K562 (cell line): Measurements from ENCODE around the gene MAML1. TPM values are rescaled to one million over a fixed set of nuclear protein-coding genes. Genes with fewer than 3 reads are reported as not detected.

Experiments used
- CREM ChIP-seq: IDR thresholded peaks from 2 replicates; pipeline ENCODE4 v1.6.1; 2014; ENCODE audit warnings: antibody characterized with exemption, low read depth
- CXXC5 ChIP-seq: fragments of 250-450 bp; sonication (Bioruptor Pico); IDR thresholded peaks from 2 replicates; pipeline ENCODE4 v1.8.0; 2022; ENCODE audit warnings: inconsistent platforms, mild to moderate bottlenecking, moderate library complexity
- MAFF ChIP-seq: IDR thresholded peaks from 2 replicates; pipeline ENCODE4 v1.6.1; 2012; ENCODE audit warnings: low read length, improper control_type of control experiment
- PHF8 ChIP-seq: fragments of 200-600 bp; sonication (generic); IDR thresholded peaks from 2 replicates; pipeline ENCODE4 v1.6.1; 2012; ENCODE audit warnings: mixed run types, mild to moderate bottlenecking, inconsistent platforms, low read length, moderate library complexity, borderline replicate concordance
- PRDM10 ChIP-seq: fragments of 450-650 bp; IDR thresholded peaks from 2 replicates; pipeline ENCODE4 v1.6.1; 2018; ENCODE audit not compliant: partially characterized antibody
- RNF2 ChIP-seq: sonication (generic); IDR thresholded peaks from 2 replicates; pipeline ENCODE4 v1.6.1; 2016
- WHSC1 ChIP-seq: IDR thresholded peaks from one replicate; pipeline ENCODE4 v1.6.1; 2012; ENCODE audit warnings: low read length, control low read depth, inconsistent platforms
- ZNF41 ChIP-seq: fragments of 250-450 bp; sonication (Bioruptor Pico); conservative IDR thresholded peaks from 2 replicates; pipeline ENCODE4 v1.4.0; 2020; ENCODE audit warnings: mild to moderate bottlenecking
- ZNF764 ChIP-seq: fragments of 250-450 bp; sonication (Bioruptor Pico); IDR thresholded peaks from 2 replicates; pipeline ENCODE4 v1.4.0; 2020; ENCODE audit warnings: low read depth, mild to moderate bottlenecking, moderate library complexity
- ZNF780A ChIP-seq: fragments of 250-450 bp; sonication (Bioruptor Pico); IDR thresholded peaks from 2 replicates; pipeline ENCODE4 v1.5.0; 2021; ENCODE audit warnings: mild to moderate bottlenecking
- polyA plus RNA-seq, 8 experiments: library from polyadenylated mRNA; depleted of rRNA in 4 of 8; stranded (reverse) in 5 of 8; unstranded in 3 of 8; fragments of >200 nt; fragmentation: Nextera tagmentation in 2 of 8; fragmentation: Illumina TruSeq in 1 of 8; extraction: Ambion mirVana in 2 of 8; extraction: Trizol in 1 of 8; gene quantifications; 2 replicates each; pipeline versions ENCODE4 v1.2.1 to v1.2.3, GENCODE V29; 2011 to 2014; ENCODE audit warnings: inconsistent platforms in 1 of 8, missing spikeins in 1 of 8
- total RNA-seq, 7 experiments: library from RNA; depleted of rRNA in 6 of 7; stranded (reverse); fragments of >200 nt in 6 of 7; fragmentation: Illumina TruSeq in 2 of 7; extraction: Trizol in 2 of 7; gene quantifications; 2 replicates each; pipeline versions ENCODE4 v1.2.1 to v1.2.3, GENCODE V29; 2011 to 2021; ENCODE audit warnings: low replicate concordance in 1 of 7
- TF ChIP-seq, protein P1 (sequence below), 3 experiments: fragments of 200-800 bp in 1 of 3; sonication (Bioruptor generic) in 1 of 3; sonication (generic) in 1 of 3; formaldehyde crosslinking in 1 of 3; IDR thresholded peaks; 2 replicates each; pipeline versions ENCODE4 v1.6.1 to v1.8.0; 2016 to 2022; ENCODE audit warnings: mild to moderate bottlenecking in 2 of 3, missing compliant biosample characterization in 2 of 3, missing genetic modification characterization in 2 of 3, missing genetic modification reagents in 1 of 3
- TF ChIP-seq, protein P2 (sequence below): fragments of 450-650 bp; IDR thresholded peaks from 2 replicates; pipeline ENCODE4 v1.6.1; 2017; ENCODE audit warnings: antibody characterized with exemption, mild to moderate bottlenecking

Gene MAML1
- total and polyA plus RNA-seq, 9 of the 15 experiments (the other 6 are each of a cell fraction or from before 2014, with no cell fraction given), result 0.32 to 18.4 (median 7.0) TPM

DNA sequence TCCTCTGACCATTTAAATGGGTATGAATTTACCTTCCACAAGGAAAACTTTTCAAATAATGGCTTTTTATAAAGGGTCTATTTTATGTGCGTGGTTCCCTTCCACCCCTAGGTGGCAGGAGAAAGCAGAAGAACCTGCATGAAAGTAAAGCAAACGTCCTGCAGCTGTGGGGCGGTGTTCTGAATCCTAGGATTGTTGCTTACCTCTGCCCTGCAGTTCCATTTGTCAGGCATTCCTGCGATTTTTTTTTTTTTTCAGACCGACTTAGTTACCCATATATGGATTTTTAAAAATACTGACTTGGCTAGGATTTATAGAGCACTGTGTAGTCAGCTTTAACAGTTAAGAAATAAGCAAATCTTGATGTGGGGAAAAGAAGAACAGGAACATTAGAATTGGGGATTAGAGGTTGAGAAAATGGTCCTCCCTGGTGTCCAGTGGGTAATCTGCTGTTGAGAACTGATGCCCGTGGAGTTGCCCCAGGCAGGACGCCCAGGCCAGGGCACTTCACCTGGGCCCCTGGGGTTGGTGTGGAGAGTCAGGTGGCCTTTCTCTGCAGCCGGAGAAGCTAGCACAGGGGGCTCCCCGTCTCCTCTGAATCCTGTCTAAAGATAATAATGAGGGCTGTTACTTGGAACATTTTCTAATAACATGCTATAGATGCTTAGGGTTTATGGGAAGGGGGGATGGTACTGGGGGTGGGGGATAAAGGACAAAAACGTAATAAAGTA lies 30.8 kb downstream of the MAML1 start (continued):
- TF ChIP-seq, protein P1, sequence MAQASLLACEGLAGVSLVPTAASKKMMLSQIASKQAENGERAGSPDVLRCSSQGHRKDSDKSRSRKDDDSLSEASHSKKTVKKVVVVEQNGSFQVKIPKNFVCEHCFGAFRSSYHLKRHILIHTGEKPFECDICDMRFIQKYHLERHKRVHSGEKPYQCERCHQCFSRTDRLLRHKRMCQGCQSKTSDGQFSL (CRISPR knock-in tag; IDR thresholded peaks at IDR 0.05), result no peak
- TF ChIP-seq, protein P1 (tag; IDR thresholded peaks at IDR 0.05), result no peak
- TF ChIP-seq ZNF41 (no peak), CREM (no peak), WHSC1 (no peak), CXXC5 (CRISPR knock-in tag) (peak; percentile 38), RNF2 (no peak), ZNF780A (no peak), ZNF764 (CRISPR knock-in tag) (no peak), PHF8 (no peak), PRDM10 (no peak), MAFF (no peak)
- TF ChIP-seq, protein P2, sequence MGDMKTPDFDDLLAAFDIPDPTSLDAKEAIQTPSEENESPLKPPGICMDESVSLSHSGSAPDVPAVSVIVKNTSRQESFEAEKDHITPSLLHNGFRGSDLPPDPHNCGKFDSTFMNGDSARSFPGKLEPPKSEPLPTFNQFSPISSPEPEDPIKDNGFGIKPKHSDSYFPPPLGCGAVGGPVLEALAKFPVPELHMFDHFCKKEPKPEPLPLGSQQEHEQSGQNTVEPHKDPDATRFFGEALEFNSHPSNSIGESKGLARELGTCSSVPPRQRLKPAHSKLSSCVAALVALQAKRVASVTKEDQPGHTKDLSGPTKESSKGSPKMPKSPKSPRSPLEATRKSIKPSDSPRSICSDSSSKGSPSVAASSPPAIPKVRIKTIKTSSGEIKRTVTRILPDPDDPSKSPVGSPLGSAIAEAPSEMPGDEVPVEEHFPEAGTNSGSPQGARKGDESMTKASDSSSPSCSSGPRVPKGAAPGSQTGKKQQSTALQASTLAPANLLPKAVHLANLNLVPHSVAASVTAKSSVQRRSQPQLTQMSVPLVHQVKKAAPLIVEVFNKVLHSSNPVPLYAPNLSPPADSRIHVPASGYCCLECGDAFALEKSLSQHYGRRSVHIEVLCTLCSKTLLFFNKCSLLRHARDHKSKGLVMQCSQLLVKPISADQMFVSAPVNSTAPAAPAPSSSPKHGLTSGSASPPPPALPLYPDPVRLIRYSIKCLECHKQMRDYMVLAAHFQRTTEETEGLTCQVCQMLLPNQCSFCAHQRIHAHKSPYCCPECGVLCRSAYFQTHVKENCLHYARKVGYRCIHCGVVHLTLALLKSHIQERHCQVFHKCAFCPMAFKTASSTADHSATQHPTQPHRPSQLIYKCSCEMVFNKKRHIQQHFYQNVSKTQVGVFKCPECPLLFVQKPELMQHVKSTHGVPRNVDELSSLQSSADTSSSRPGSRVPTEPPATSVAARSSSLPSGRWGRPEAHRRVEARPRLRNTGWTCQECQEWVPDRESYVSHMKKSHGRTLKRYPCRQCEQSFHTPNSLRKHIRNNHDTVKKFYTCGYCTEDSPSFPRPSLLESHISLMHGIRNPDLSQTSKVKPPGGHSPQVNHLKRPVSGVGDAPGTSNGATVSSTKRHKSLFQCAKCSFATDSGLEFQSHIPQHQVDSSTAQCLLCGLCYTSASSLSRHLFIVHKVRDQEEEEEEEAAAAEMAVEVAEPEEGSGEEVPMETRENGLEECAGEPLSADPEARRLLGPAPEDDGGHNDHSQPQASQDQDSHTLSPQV, result no peak
- TF ChIP-seq, all 486 proteins: peak for 20
